Measurements from ENCODE around the gene TCERG1L.
A peak's percentile ranks its signal among the peaks of the same experiment; 100 is the strongest.
"Not testable (repeated sequence)": the region's sequence is repeated elsewhere in the genome, so short reads cannot be mapped to it uniquely, and the experiment has no call there.

The TCERG1L gene

GRCh38 chr10:131140606-131141005 is 170.9 kb downstream of the TCERG1L start:
- no peak overlapping the region for H3K27ac Mint-ChIP-seq
- no peaks in the 10 kb centered on the region for H3K9me3 Mint-ChIP-seq
- no peaks in the 10 kb centered on the region for H3K4me1 Mint-ChIP-seq
- no peak for DNase-seq
- H3K4me3 Mint-ChIP-seq, result no peak overlapping the region
- H3K27me3 Mint-ChIP-seq, result no peaks in the 10 kb centered on the region
- no peaks in the 10 kb centered on the region for H3K36me3 Mint-ChIP-seq (ENCODE audit: low read depth)
- no peak for ATAC-seq

DNA sequence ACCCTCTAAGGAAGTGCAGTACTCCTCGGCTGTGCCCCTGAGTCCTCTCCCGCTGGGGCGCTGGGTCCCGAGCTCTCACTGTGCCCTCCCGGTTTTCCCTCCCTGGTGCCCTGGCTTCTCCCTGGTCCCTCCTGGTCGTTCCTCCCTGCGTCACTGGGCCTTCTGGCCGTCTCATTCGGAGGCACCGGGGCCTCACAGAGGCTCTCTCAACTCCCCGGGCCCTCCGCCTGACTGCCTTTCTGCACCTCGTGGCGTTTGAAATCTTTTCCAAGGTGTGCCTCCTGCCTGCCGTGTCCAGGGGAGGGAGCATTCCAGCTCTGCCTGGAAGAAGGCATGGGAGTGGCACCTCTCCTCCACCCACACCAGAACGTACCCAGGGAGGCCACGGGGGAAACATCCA is 174.3 kb downstream of the TCERG1L start:
- H3K4me3 Mint-ChIP-seq, result no peak overlapping the region
- H3K4me1 Mint-ChIP-seq, result no peaks in the 10 kb centered on the region
- no peak overlapping the region for H3K27ac Mint-ChIP-seq
- no peaks in the 10 kb centered on the region for H3K36me3 Mint-ChIP-seq (ENCODE audit: low read depth)
- DNase-seq, result no peak
- H3K27me3 Mint-ChIP-seq, result no peaks in the 10 kb centered on the region
- ATAC-seq, result no peak
- H3K9me3 Mint-ChIP-seq, result no peaks in the 10 kb centered on the region

DNA sequence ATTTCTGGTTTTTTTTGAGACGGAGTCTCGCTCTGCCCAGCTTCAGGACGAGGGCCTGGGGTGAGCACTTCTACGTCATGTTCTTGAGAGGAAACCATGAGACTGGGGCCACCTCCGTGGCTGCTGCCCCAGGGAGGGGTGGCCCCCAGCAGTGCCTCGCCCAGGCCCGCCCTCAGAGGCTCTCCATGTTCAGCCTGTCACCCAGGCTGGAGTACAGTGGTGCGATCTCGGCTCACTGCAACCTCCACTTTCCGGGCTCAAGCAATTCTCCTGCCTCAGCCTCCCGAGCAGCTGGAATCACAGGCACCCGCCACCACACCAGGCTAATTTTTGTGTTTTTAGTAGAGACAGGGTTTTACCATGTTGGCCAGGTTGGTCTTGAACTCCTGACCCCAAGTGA is 175.2 kb downstream of the TCERG1L start:
- not testable (repeated sequence) for H3K36me3 Mint-ChIP-seq (ENCODE audit: low read depth); DNase-seq

DNA sequence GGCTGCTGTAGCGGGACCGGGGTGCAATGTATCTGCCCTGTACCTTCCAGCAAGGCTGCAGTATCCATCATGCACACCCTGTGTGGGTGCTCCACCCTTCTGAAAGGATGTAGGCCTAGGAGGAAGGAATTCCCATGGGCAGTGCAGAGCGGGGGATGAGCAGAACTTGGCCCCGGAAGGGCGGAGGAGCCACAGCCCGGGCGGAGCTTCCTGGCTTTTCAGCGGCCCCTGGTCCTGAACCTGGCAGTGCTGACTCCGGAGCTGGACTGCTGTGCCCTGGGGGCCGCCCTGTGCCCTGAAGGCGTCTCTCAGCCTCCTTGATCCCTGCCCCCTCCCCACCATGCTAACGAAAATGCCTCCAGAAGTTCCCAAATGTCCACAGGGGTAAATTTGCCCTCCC is 175.8 kb downstream of the TCERG1L start:
- Mint-ChIP-seq H3K27ac (no peak overlapping the region), H3K9me3 (no peaks in the 10 kb centered on the region), H3K27me3 (no peaks in the 10 kb centered on the region), H3K36me3 (ENCODE audit: low read depth) (no peaks in the 10 kb centered on the region), H3K4me3 (no peak overlapping the region), H3K4me1 (no peaks in the 10 kb centered on the region)
- ATAC-seq, result no peak
- DNase-seq, result no peak

More for the DNA sequence above, 175.2 kb downstream of the TCERG1L start:
- not testable (repeated sequence) for H3K27me3 Mint-ChIP-seq, H3K27ac Mint-ChIP-seq, ATAC-seq, H3K9me3 Mint-ChIP-seq, H3K4me1 Mint-ChIP-seq, H3K4me3 Mint-ChIP-seq

GRCh38 chr10:131134651-131135050 is 176.9 kb downstream of the TCERG1L start:
- no peak overlapping the region for H3K4me3 Mint-ChIP-seq
- no peak for DNase-seq
- no peaks in the 10 kb centered on the region for H3K27me3 Mint-ChIP-seq
- H3K4me1 Mint-ChIP-seq, result no peaks in the 10 kb centered on the region
- H3K27ac Mint-ChIP-seq, result no peak overlapping the region
- H3K36me3 Mint-ChIP-seq (ENCODE audit: low read depth), result no peaks in the 10 kb centered on the region
- no peak for ATAC-seq
- no peaks in the 10 kb centered on the region for H3K9me3 Mint-ChIP-seq

DNA sequence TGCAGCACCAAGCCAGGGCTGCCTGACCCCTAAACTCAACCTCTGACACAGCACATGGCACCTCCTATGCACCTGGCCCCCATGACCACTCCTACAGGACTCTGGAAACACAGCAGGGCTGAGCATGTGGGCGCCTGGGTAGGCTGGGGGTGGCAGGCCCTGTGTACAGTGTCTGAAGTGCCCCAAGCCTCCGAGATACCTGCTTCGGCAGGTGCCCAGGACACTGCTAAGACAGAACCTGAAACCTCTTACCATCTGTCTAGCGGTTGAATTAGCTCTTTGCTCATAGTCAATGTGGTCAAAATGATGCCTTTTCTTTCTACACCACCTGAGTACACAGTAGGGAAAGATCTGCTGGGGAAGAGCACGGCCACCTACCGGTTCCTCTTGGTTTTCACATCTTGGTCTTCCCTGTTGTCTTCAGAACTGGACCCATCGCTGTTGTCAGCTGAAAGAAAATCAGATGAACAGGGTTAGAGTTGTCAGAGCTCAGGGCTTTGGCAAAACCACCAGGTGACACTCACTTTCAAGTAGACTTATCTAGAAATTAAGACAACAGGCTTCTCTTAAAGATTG is 177.4 kb downstream of the TCERG1L start:
- Mint-ChIP-seq H3K27me3 (no peaks in the 10 kb centered on the region), H3K9me3 (no peaks in the 10 kb centered on the region), H3K4me3 (no peak overlapping the region), H3K36me3 (ENCODE audit: low read depth) (no peaks in the 10 kb centered on the region), H3K4me1 (no peaks in the 10 kb centered on the region), H3K27ac (no peak overlapping the region)
- ATAC-seq, result no peak
- no peak for DNase-seq

- DNase-seq (no peak), ATAC-seq (no peak)
- no peak overlapping the region for H3K27ac Mint-ChIP-seq
- H3K4me1 Mint-ChIP-seq, result peaks cover 2% of the 10 kb centered on the region
- no peak overlapping the region for H3K4me3 Mint-ChIP-seq
- no peaks in the 10 kb centered on the region for H3K27me3 Mint-ChIP-seq
- no peaks in the 10 kb centered on the region for H3K9me3 Mint-ChIP-seq
- no peaks in the 10 kb centered on the region for H3K36me3 Mint-ChIP-seq (ENCODE audit: low read depth)
Measured at GRCh38 chr10:131132681-131133080, 178.8 kb downstream of the TCERG1L start.

GRCh38 chr10:131131726-131132591 is 179.6 kb downstream of the TCERG1L start:
- DNase-seq (no peak), ATAC-seq (no peak)
- H3K27me3 Mint-ChIP-seq, result no peaks in the 10 kb centered on the region
- H3K27ac Mint-ChIP-seq, result no peak overlapping the region
- H3K4me3 Mint-ChIP-seq, result no peak overlapping the region
- no peaks in the 10 kb centered on the region for H3K9me3 Mint-ChIP-seq
- no peaks in the 10 kb centered on the region for H3K36me3 Mint-ChIP-seq (ENCODE audit: low read depth)
- H3K4me1 Mint-ChIP-seq, result peaks cover 7% of the 10 kb centered on the region

DNA sequence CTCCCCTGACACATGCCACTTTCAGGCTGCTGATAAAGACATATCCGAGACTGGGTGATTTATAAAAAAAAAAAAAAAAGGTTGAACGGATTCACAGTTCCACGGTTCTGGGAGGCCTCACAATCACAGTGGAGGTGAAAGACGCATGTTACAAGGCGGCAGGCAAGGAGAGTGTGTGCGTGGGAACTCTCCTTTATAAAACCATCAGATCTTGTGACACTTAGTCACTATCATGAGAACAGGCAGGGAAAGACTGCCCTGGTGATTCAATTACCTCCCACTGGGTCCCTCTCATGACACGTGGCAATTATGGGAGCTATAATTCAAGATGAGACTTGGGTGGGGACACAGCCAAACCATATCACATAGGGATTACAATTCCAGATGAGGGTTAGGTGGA is 181.5 kb downstream of the TCERG1L start:
- Mint-ChIP-seq H3K27me3 (no peaks in the 10 kb centered on the region), H3K27ac (no peak overlapping the region), H3K4me3 (no peak overlapping the region), H3K9me3 (no peaks in the 10 kb centered on the region), H3K36me3 (ENCODE audit: low read depth) (no peaks in the 10 kb centered on the region), H3K4me1 (peaks cover 7% of the 10 kb centered on the region)
- ATAC-seq (no peak), DNase-seq (no peak)

GRCh38 chr10:131129544-131129943 is 182.0 kb downstream of the TCERG1L start:
- peaks cover 7% of the 10 kb centered on the region for H3K4me1 Mint-ChIP-seq
- no peaks in the 10 kb centered on the region for H3K36me3 Mint-ChIP-seq (ENCODE audit: low read depth)
- no peak overlapping the region for H3K27ac Mint-ChIP-seq
- no peaks in the 10 kb centered on the region for H3K9me3 Mint-ChIP-seq
- DNase-seq (no peak), ATAC-seq (no peak)
- no peak overlapping the region for H3K4me3 Mint-ChIP-seq
- no peaks in the 10 kb centered on the region for H3K27me3 Mint-ChIP-seq

GRCh38 chr10:131128731-131129130 is 182.8 kb downstream of the TCERG1L start:
- H3K27ac Mint-ChIP-seq, result no peak overlapping the region
- DNase-seq (no peak), ATAC-seq (no peak)
- no peaks in the 10 kb centered on the region for H3K36me3 Mint-ChIP-seq (ENCODE audit: low read depth)
- H3K27me3 Mint-ChIP-seq, result no peaks in the 10 kb centered on the region
- H3K4me3 Mint-ChIP-seq, result no peak overlapping the region
- no peaks in the 10 kb centered on the region for H3K9me3 Mint-ChIP-seq
- H3K4me1 Mint-ChIP-seq, result peaks cover 7% of the 10 kb centered on the region

- H3K27ac Mint-ChIP-seq, result no peak overlapping the region
- ATAC-seq (peak; percentile 18), DNase-seq (no peak)
- no peaks in the 10 kb centered on the region for H3K27me3 Mint-ChIP-seq
- H3K4me3 Mint-ChIP-seq, result no peak overlapping the region
- no peaks in the 10 kb centered on the region for H3K9me3 Mint-ChIP-seq
- H3K36me3 Mint-ChIP-seq (ENCODE audit: low read depth), result no peaks in the 10 kb centered on the region
- peaks cover 7% of the 10 kb centered on the region for H3K4me1 Mint-ChIP-seq
Measured at GRCh38 chr10:131127610-131128009, 183.9 kb downstream of the TCERG1L start.

DNA sequence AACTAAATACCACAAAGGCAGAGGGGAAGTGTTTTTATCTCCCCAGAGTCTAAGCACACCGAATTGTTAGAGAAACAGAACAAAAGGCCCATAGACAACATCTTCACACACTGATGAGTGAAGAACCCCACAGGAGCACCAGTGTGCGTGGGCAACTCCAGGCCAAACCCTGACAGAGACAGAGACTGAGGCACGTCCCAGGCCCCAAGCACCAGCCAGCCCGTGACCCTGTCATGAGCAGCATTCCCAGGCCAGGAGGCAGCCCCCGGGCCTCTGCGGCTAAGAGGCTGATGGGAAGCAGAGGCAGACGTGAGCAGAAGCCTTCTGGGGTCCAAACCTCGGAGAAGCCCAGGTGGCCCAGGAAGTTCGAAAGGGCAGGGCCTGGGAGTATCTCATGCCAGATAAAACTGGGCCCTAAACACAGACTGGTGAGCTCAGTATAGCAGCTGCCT is 184.4 kb downstream of the TCERG1L start:
- ATAC-seq, result no peak

GRCh38 chr10:131126321-131127137 is 185.0 kb downstream of the TCERG1L start:
- Mint-ChIP-seq H3K27me3 (no peaks in the 10 kb centered on the region), H3K9me3 (no peaks in the 10 kb centered on the region), H3K36me3 (ENCODE audit: low read depth) (no peaks in the 10 kb centered on the region), H3K4me1 (peaks cover 7% of the 10 kb centered on the region), H3K4me3 (no peak overlapping the region), H3K27ac (no peak overlapping the region)
- ATAC-seq (no peak), DNase-seq (no peak)

More for the DNA sequence above, 184.4 kb downstream of the TCERG1L start:
- Mint-ChIP-seq H3K27ac (no peak overlapping the region), H3K27me3 (no peaks in the 10 kb centered on the region), H3K4me3 (no peak overlapping the region), H3K4me1 (peaks cover 7% of the 10 kb centered on the region), H3K36me3 (ENCODE audit: low read depth) (no peaks in the 10 kb centered on the region), H3K9me3 (no peaks in the 10 kb centered on the region)
- DNase-seq, result no peak
